Testis (tissue), 2 donors: ENCODE results near the gene FBXO48.

Experiments
- POLR2A ChIP-seq: fragments of 450-650 bp; IDR thresholded peaks from one replicate; pipeline ENCODE4 v1.6.1; 2017; ENCODE audit warnings: antibody characterized with exemption, mild to moderate bottlenecking, moderate library complexity
- TF ChIP-seq, protein P1 (sequence below), 3 experiments: fragments of 450-650 bp in 2 of 3; fragments of 200-600 bp in 1 of 3; sonication (generic) in 1 of 3; IDR thresholded peaks; one replicate each; pipeline ENCODE4 v1.5.1; 2016 to 2019; ENCODE audit warnings: antibody characterized with exemption in 3 of 3, mild to moderate bottlenecking in 2 of 3, moderate library complexity in 1 of 3

DNA sequence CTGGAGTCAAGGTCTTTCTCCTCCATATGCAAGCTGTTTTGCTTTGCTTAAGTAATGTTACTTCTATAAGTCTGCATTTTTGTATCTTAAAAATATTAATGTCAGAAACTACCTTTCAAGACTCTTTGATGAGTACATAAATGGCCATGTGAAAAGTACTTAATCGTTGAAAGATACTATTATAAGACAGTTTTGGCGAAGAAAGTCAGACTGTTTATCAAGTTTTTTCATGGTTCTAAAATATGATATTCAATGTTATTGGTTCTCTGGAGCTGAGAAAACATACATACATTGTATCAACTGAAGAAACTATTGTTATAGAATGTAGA is 25.1 kb downstream of the FBXO48 start:
- TF ChIP-seq, protein P1, sequence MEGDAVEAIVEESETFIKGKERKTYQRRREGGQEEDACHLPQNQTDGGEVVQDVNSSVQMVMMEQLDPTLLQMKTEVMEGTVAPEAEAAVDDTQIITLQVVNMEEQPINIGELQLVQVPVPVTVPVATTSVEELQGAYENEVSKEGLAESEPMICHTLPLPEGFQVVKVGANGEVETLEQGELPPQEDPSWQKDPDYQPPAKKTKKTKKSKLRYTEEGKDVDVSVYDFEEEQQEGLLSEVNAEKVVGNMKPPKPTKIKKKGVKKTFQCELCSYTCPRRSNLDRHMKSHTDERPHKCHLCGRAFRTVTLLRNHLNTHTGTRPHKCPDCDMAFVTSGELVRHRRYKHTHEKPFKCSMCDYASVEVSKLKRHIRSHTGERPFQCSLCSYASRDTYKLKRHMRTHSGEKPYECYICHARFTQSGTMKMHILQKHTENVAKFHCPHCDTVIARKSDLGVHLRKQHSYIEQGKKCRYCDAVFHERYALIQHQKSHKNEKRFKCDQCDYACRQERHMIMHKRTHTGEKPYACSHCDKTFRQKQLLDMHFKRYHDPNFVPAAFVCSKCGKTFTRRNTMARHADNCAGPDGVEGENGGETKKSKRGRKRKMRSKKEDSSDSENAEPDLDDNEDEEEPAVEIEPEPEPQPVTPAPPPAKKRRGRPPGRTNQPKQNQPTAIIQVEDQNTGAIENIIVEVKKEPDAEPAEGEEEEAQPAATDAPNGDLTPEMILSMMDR (IDR thresholded peaks at IDR 0.05), result no peak
- TF ChIP-seq POLR2A, result no peak
